Embryonic facial prominence (tissue), 1 donor: Measurements from ENCODE around the gene BPIFB1.

Source experiments
- DNase-seq: peaks from one replicate; pipeline ENCODE4 v3.0.0-alpha.2; 2016; ENCODE audit errors: extremely low spot score

The BPIFB1 gene

GRCh38 chr20:33291830-33292355, 8.9 kb downstream of the BPIFB1 start:
- DNase-seq: no peak

GRCh38 chr20:33296206-33296605, 13.2 kb downstream of the BPIFB1 start:
- DNase-seq: no peak

- no peak for DNase-seq
These were observed 15.4 kb downstream of the BPIFB1 start for GRCh38 chr20:33298391-33298790.

- no peak for DNase-seq
These were observed 16.1 kb downstream of the BPIFB1 start for GRCh38 chr20:33299111-33299603.

- no peak for DNase-seq
These were observed 18.3 kb downstream of the BPIFB1 start for GRCh38 chr20:33301192-33301930.

GRCh38 chr20:33303595-33303994, 20.6 kb downstream of the BPIFB1 start:
- DNase-seq: no peak

GRCh38 chr20:33304046-33304445, 21.0 kb downstream of the BPIFB1 start:
- no peak for DNase-seq

- DNase-seq: no peak
These were observed 22.6 kb downstream of the BPIFB1 start for GRCh38 chr20:33305589-33306057.

- no peak for DNase-seq
These were observed 23.2 kb downstream of the BPIFB1 start for GRCh38 chr20:33306228-33306627.

- no peak for DNase-seq
These were observed 23.8 kb downstream of the BPIFB1 start for GRCh38 chr20:33306807-33307206.

- no peak for DNase-seq
These were observed 25.7 kb downstream of the BPIFB1 start for GRCh38 chr20:33308668-33309067.

- DNase-seq: no peak
These were observed 26.6 kb downstream of the BPIFB1 start for GRCh38 chr20:33309631-33310030.

- DNase-seq: no peak
These were observed 27.4 kb downstream of the BPIFB1 start for GRCh38 chr20:33310327-33310899.

GRCh38 chr20:33311011-33311410, 28.0 kb downstream of the BPIFB1 start:
- DNase-seq: no peak

GRCh38 chr20:33311996-33312395, 29.0 kb downstream of the BPIFB1 start:
- DNase-seq: no peak

- DNase-seq: no peak
These were observed 29.6 kb downstream of the BPIFB1 start for GRCh38 chr20:33312583-33312982.

- no peak for DNase-seq
These were observed 30.8 kb downstream of the BPIFB1 start for GRCh38 chr20:33313686-33314314.

GRCh38 chr20:33316343-33316742, 33.3 kb downstream of the BPIFB1 start:
- DNase-seq: no peak

- no peak for DNase-seq
These were observed 33.9 kb downstream of the BPIFB1 start for GRCh38 chr20:33316958-33317357.

- no peak for DNase-seq
These were observed 34.5 kb downstream of the BPIFB1 start for GRCh38 chr20:33317424-33318095.

GRCh38 chr20:33318096-33318429, 35.0 kb downstream of the BPIFB1 start:
- DNase-seq: no peak

- DNase-seq: no peak
These were observed 37.0 kb downstream of the BPIFB1 start for GRCh38 chr20:33320006-33320405.
